ENCODE results near the gene CMTM5.
"Not testable (repeated sequence)": the region's sequence is repeated elsewhere in the genome, so short reads cannot be mapped to it uniquely, and the experiment has no call there.

The CMTM5 gene

DNA sequence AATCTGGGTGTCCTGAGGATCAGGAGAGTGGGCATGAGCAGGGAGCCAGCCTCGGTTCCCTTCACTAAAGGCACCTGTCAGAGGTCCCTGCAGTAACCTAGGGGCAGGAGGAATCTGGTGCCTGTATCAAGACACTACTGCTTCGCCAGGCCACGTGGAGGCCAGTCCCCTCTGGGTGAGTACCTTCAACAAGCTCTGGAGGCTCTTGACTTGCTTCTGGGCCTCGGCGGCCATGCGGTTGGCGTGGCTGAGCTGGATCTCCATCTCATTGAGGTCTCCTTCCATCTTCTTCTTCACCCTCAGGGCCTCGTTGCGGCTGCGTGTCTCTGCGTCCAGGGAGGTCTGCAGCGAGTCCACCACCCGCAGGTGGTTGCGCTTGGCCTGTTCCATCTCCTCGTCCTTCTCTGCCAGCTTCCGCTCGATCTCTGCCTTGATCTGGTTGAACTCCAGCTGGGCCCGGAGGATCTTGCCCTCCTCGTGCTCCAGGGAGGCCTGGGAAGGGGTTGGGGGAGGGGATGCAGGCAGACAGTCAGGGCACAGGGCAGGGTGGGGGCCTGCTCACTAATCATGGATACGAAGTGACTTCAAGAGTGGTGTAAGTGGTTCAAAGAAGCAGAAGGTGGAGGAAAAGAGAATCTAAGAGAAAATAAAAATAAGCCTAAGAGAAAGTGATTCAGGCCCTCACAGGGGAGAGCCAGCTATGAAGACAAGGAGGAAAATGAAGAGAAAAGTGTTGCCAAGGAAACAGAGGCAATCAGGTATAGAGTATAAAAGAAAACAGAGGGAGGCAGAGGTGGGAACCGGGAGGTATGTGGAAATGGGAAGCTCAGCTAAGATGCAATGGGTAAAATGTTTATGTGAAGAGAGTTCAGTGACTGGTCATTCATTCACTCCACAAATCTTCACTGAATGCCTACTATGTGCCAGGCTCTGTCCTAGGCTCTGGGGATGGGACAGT lies 39.3 kb downstream of the CMTM5 start:
- no peak for DNase-seq

DNA sequence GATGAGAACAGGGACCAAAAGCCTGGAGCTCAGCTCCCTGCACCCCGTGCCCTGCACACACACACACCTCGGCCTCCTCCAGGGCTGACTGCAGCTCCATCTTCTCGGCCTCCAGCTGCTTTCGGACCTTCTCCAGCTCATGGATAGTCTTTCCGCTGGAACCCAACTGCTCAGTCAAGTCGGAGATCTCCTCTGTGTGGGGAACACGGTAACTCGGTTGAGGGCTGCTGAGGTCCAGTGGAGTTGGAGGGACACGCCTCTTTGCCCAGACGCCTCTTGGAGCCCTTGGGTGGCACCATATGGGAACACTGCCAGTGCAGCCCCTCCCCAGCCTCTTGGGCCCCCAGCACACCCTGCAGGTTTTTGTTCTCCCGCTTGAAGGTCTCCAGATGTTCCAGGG lies 40.0 kb downstream of the CMTM5 start:
- DNase-seq: no peak

DNA sequence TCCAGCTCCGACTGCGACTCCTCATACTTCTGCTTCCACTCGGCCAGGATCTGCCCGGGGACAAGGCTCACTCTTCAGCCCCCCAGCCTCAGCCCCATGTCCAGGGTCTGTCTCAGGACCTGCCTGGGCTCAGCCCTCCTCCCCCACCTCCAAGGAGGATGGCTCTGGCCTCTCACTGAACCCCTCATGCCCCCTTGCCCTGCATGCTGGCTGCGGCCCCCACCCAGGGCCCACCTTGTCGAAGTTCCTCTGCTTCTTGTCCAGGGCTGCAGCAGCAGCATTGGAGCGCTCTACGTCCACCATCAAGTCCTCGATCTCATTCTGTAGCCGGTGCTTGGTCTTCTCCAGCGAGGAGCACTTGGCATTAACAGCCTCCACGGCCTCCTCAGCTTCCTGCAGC lies 40.4 kb downstream of the CMTM5 start:
- DNase-seq: not testable (repeated sequence)

DNA sequence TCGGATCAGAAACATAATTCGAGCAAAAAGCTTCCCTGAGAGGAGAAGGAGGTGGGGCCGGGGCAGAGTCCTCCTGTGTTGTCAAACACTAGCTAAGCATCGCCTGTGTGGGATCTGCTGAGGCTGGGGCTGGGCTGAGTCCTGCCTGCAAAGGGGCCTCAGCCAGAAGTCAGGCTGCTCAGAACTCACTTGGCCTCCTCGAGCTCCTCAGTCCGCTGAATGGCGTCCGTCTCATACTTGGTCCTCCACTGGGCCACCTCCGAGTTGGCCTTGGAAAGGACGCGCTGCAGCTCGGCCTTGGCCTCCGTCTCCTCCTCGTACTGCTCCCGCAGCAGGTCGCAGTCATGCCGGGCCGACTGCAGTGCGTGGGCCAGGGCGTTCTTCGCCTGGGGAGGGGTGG lies 41.2 kb downstream of the CMTM5 start:
- DNase-seq: no peak

DNA sequence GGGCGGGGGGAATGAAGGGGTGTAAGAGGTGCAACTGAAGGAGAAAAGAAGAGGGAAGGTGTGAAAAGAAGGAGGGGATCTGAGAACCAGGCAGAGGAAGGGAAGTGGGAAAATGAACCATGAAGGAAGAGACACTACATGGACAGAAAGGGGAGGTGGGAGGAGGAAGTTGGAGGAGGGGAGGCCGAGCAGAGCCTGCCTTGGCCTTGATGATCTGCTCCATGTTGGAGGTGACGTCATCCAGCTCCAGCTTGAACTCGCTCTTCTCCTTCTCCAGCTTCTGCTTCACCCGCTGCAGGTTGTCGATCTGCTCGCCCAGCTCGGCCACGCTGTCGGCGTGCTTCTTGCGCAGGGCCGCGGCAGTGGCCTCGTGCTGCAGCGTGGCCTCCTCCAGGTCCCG lies 42.8 kb downstream of the CMTM5 start:
- DNase-seq: not testable (repeated sequence)

DNA sequence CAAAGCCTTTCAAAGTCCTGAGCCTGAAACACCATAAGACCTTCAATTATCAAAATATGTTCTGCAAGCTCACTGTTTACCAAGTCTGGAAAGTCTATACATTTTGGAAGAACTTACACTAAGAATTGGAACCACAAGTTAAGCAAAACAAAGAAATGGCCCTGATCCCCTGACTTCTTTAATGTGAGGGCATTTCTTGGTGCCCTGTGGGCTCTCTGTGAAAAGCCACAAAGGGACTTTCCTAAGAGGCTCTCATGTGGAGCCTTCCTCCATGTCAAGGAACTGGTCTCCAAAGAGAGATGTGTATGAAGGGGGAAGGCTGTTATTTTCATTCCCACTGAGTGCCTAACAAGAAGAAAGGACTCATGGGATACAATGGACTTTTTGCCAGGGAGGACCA lies 44.7 kb downstream of the CMTM5 start:
- DNase-seq: no peak

DNA sequence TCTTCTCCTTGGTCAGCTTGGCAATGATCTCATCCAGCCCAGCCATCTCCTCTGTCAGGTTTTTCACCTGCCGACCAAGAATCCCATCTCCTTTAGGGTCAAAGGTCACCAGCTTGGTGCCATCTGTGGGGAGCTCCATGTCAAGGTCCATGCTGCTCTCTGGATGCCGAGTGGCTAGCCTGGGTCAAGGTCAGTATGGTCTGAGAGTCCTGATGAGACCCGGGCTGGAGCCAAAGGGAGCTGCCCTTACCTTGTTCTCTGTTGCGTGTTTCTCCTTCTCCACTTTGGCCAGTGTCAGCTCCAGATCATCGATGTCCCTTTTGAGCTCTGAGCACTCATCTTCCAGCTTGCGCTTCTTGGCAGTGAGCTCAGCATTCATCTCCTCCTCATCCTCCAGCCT lies 46.8 kb downstream of the CMTM5 start:
- no peak for DNase-seq

DNA sequence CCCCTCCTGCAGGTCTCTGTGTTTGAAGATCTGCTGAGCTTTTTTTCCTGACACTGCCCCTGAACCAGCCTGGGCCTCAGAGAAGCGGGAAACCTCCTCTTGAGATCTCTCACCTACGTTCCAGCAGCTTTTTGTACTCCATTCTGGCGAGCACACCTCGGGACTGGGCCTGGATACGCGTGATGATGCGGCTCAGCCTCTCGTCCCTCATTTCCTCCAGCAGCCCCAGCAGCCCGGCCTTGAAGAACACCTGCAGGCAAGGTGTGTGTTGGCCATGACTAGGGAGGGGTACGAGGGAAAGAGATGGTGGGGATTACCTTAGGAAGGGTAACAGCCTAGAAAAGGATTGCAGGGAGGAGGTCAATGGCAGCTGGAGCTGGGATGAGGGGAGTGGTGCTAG lies 48.3 kb downstream of the CMTM5 start:
- no peak for DNase-seq

DNA sequence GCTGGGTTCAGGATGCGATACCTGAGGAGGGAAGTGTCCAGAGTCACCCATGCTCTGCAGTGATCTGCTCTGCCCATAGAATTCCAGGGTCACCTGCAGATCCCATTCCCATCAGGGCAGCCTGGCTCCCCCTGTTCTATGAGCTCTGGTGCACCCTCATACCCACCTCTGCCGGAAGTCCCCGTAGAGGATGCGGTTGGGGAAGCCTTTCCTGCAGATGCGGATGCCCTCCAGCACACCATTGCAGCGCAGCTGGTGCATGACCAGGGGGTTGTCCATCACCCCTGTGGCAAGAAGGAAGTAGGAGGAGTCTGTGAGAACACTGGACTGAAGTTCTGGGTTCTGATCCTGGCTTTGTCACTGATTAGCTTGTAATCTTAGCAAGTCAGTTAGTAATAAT lies 49.0 kb downstream of the CMTM5 start:
- DNase-seq: not testable (repeated sequence)

DNA sequence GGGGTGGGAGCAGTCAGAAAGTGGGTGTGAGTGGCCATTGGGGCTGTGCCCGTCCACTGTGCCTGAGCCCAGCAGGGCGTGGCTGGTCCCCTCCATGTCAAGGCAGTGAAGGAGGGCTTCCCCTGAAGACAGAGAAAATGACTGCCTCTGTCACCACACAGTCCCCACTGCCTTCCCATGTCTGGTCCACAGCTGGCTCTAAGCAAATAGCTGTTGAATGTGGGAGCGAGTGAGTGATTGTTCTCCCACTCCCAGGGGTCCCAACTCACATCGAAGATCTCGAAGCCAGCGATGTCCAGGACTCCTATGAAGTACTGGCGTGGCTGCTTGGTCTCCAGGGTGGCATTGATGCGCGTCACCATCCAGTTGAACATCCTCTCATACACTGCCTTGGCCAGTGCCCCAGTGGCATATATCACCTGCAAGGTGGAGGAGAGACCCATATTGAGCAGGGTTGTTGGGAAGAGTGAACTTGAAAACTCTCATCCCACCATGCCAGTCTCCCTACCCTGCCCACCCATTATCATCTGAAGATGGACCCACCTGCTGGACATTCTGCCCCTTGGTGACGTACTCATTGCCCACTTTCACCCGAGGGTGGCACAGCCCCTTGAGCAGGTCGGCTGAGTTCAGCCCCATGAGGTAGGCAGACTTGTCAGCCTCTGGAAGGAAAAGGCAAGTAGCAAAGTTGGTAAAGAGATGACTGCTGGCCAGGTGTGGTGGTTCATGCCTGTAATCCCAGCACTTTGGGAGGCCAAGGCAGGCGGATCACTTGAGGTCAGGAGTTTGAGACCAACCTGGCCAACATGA lies 52.0 kb downstream of the CMTM5 start:
- no peak for DNase-seq

All from COR-L47 (cell line).